Spleen (tissue), 7 donors: Measurements from ENCODE around the gene SPINK2.

Experiments
- POLR2AphosphoS5 ChIP-seq, 3 donors: sonication (generic); formaldehyde crosslinking; IDR thresholded peaks; one replicate each; pipeline ENCODE4 v1.5.1; 2017; ENCODE audit warnings: antibody characterized with exemption in 3 of 3
- TF ChIP-seq, protein P1 (sequence below), 11 experiments: fragments of 200-600 bp in 7 of 11; fragments of 450-650 bp in 4 of 11; sonication (generic) in 4 of 11; IDR thresholded peaks in 8 of 11; conservative IDR thresholded peaks in 3 of 11; 1 replicate in 7 of 11; 2 replicates in 4 of 11; pipeline versions ENCODE4 v1.4.0 to v1.8.0; 2016 to 2021; ENCODE audit warnings: antibody characterized with exemption in 11 of 11, inconsistent platforms in 4 of 11, mild to moderate bottlenecking in 1 of 11
- donor health status: DM: no; HTN: no; CAD: no; lungs with moderate emphysema.
- donor health status: DM: no; HTN: no; CAD: no.
- donor health status: DM: no; HTN: no; CAD: no.

- TF ChIP-seq, protein P1, sequence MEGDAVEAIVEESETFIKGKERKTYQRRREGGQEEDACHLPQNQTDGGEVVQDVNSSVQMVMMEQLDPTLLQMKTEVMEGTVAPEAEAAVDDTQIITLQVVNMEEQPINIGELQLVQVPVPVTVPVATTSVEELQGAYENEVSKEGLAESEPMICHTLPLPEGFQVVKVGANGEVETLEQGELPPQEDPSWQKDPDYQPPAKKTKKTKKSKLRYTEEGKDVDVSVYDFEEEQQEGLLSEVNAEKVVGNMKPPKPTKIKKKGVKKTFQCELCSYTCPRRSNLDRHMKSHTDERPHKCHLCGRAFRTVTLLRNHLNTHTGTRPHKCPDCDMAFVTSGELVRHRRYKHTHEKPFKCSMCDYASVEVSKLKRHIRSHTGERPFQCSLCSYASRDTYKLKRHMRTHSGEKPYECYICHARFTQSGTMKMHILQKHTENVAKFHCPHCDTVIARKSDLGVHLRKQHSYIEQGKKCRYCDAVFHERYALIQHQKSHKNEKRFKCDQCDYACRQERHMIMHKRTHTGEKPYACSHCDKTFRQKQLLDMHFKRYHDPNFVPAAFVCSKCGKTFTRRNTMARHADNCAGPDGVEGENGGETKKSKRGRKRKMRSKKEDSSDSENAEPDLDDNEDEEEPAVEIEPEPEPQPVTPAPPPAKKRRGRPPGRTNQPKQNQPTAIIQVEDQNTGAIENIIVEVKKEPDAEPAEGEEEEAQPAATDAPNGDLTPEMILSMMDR (IDR thresholded peaks at IDR 0.05 in 8 of 11, conservative IDR thresholded peaks at IDR 0.05 in 3 of 11), result no peak
- TF ChIP-seq POLR2AphosphoS5 (IDR thresholded peaks at IDR 0.05), result no peak
Observed at GRCh38 chr4:56857601-56858309, 36.3 kb upstream of the SPINK2 start.
